B cell (primary cell): ENCODE measurements around the gene SLC25A48. TPM values are rescaled to one million over a fixed set of nuclear protein-coding genes. Genes with fewer than 3 reads are reported as not detected.

Experiments
- ATAC-seq: fragments of 200-7000 bp; cut with Tn5 transposase; one replicate; pipeline ENCODE4 v1.10.0; 2021; ENCODE audit warnings: low read depth, mild to moderate bottlenecking, moderate number of reproducible peaks, moderate library complexity
- CTCF ChIA-PET: fragments of 350-600 bp; sonication (Branson Sonifier 250); formaldehyde crosslinking; loops from one replicate; lab custom pipeline; 2021; ENCODE audit warnings: antibody characterized with exemption, inconsistent platforms; lab: Charles Lee
- POLR2A ChIA-PET: fragments of 350-600 bp; sonication (Branson Sonifier 250); formaldehyde crosslinking; loops from one replicate; lab custom pipeline; 2021; ENCODE audit warnings: antibody characterized with exemption; lab: Charles Lee
- DNase-seq: peaks from one replicate; pipeline ENCODE4 v3.0.0; 2013
- H2AFZ ChIP-seq: 2 replicates; pipeline ENCODE4 v1.6.1; 2012; ENCODE audit warnings: mild to moderate bottlenecking, low read depth, low read length; ENCODE audit not compliant: insufficient read depth, poor library complexity, severe bottlenecking
- H3K27ac ChIP-seq, 2 donors: 1 replicate in 1 of 2; 2 replicates in 1 of 2; pipeline ENCODE4 v1.5.1; 2012 to 2013; ENCODE audit warnings: low read length in 2 of 2, mild to moderate bottlenecking in 2 of 2, moderate library complexity in 1 of 2
- H3K27me3 ChIP-seq, 4 experiments: fragments of 200-600 bp in 1 of 4; sonication (generic) in 1 of 4; replicated peaks in 1 of 4; 1 replicate in 2 of 4; 2 replicates in 2 of 4; pipeline versions ENCODE4 v1.6.1 to v1.7.0; 2013 to 2016; ENCODE audit warnings: low read length in 3 of 4, mild to moderate bottlenecking in 2 of 4, mixed read lengths in 1 of 4, moderate library complexity in 1 of 4; ENCODE audit not compliant: insufficient read depth in 4 of 4, control insufficient read depth in 3 of 4; ENCODE audit errors: control extremely low read depth in 1 of 4
- H3K36me3 ChIP-seq, 2 experiments: replicated peaks in 1 of 2; 1 replicate in 1 of 2; 2 replicates in 1 of 2; pipeline versions ENCODE4 v1.6.1 to v1.7.1; 2013; ENCODE audit warnings: low read length in 1 of 2; ENCODE audit not compliant: insufficient read depth in 2 of 2, control insufficient read depth in 1 of 2; ENCODE audit errors: control extremely low read depth in 1 of 2, extremely low read depth in 1 of 2
- H3K4me1 ChIP-seq, 2 donors: fragments of 200-600 bp in 1 of 2; sonication (generic) in 1 of 2; 1 replicate in 1 of 2; 2 replicates in 1 of 2; pipeline versions ENCODE4 v1.5.1 to v1.6.1; 2013 to 2017; ENCODE audit warnings: low read length in 2 of 2; ENCODE audit not compliant: control insufficient read depth in 2 of 2, insufficient read depth in 2 of 2
- H3K4me2 ChIP-seq: replicated peaks from 2 replicates; pipeline ENCODE3; 2012; ENCODE audit warnings: mild to moderate bottlenecking, low read depth, low read length; ENCODE audit not compliant: poor library complexity, severe bottlenecking
- H3K4me3 ChIP-seq, 5 experiments: fragments of 200-600 bp in 1 of 5; sonication (generic) in 1 of 5; 1 replicate in 3 of 5; 2 replicates in 2 of 5; pipeline versions ENCODE4 v1.5.1 to v1.7.0; 2011 to 2016; ENCODE audit warnings: low read length in 4 of 5, mild to moderate bottlenecking in 4 of 5, low read depth in 2 of 5, control low read depth in 1 of 5, moderate library complexity in 1 of 5; ENCODE audit not compliant: insufficient read depth in 1 of 5; ENCODE audit errors: control extremely low read depth in 1 of 5, extremely low read depth in 1 of 5
- H3K79me2 ChIP-seq: fragments of 200-600 bp; sonication (generic); one replicate; pipeline ENCODE4 v1.6.0; 2016; ENCODE audit warnings: low read length; ENCODE audit not compliant: control insufficient read depth, insufficient read depth
- H3K9ac ChIP-seq: fragments of 200-600 bp; sonication (generic); 2 replicates; pipeline ENCODE4 v1.6.1; 2017; ENCODE audit warnings: mild to moderate bottlenecking, low read length, moderate library complexity
- H3K9me3 ChIP-seq, 3 donors: one replicate each; pipeline versions ENCODE4 v1.6.1 to v1.7.1; 2013; ENCODE audit warnings: low read length in 2 of 3; ENCODE audit not compliant: control insufficient read depth in 2 of 3, insufficient read depth in 1 of 3; ENCODE audit errors: control extremely low read depth in 1 of 3
- H4K20me1 ChIP-seq: 2 replicates; pipeline ENCODE4 v1.6.0; 2012; ENCODE audit warnings: mild to moderate bottlenecking, low read length; ENCODE audit not compliant: insufficient read depth, control insufficient read depth, poor library complexity, severe bottlenecking
- H3K27ac Mint-ChIP-seq: one replicate; pipeline ENCODE4 v1.8.0; 2021; ENCODE audit warnings: mixed read lengths
- H3K27me3 Mint-ChIP-seq: one replicate; pipeline ENCODE4 v1.8.0; 2021; ENCODE audit warnings: mixed read lengths
- H3K4me1 Mint-ChIP-seq: one replicate; pipeline ENCODE4 v1.8.0; 2021; ENCODE audit warnings: mixed read lengths
- H3K4me3 Mint-ChIP-seq: one replicate; pipeline ENCODE4 v1.8.0; 2021; ENCODE audit warnings: mixed read lengths
- H3K9me3 Mint-ChIP-seq: one replicate; pipeline ENCODE4 v1.8.0; 2022; ENCODE audit warnings: mixed read lengths; ENCODE audit not compliant: insufficient read depth
- CTCF ChIP-seq: fragments of 200-600 bp; IDR thresholded peaks from one replicate; pipeline ENCODE4 v1.8.0; 2022; ENCODE audit warnings: antibody characterized with exemption, mild to moderate bottlenecking
- EZH2 ChIP-seq: IDR thresholded peaks from 2 replicates; pipeline ENCODE4 v1.6.1; 2012; ENCODE audit warnings: borderline replicate concordance, low read depth, mild to moderate bottlenecking, moderate library complexity, low read length; ENCODE audit not compliant: insufficient read depth, poor library complexity, severe bottlenecking
- WGBS: methylation state at CpG from one replicate; pipeline ENCODE4 v1.1.5; 2013; ENCODE audit warnings: missing lambda C conversion rate; ENCODE audit not compliant: insufficient coverage; 5-methylcytosine and 5-hydroxymethylcytosine counted together
- intact Hi-C: fragments of 100-400 bp; cut with micrococcal nuclease; formaldehyde crosslinking; loops from one replicate; pipeline ENCODE4 v1.10.0; 2022
- polyA plus RNA-seq: library from polyadenylated mRNA; depleted of rRNA; stranded (reverse); fragments of >200 nt; gene quantifications from 2 replicates; pipeline ENCODE4 v1.2.3, GENCODE V29; 2012
- total RNA-seq, 2 donors: library from RNA; stranded (reverse); fragments of 120-200 nt in 1 of 2; gene quantifications; 1 replicate in 1 of 2; 2 replicates in 1 of 2; pipeline versions ENCODE4 v1.2.3 to v1.2.4, GENCODE V29; 2013 to 2022

The SLC25A48 gene
- total and polyA plus RNA-seq, 2 donors (not counting 1 experiment from before 2014, with no cell fraction given): not detected

- WGBS: 97% methylated on average over 3 of the region's 3 CpGs
- H3K4me1 ChIP-seq: no peaks in the 10 kb centered on the region
- H3K36me3 ChIP-seq: no peaks in the 10 kb centered on the region
- peaks cover 0 to 9% (median 0%) of the 10 kb centered on the region in 4 experiments for H3K27me3 ChIP-seq
- ChIA-PET CTCF (interaction anchor here (1.2 kb wide), 1 partner anchor 74 kb away, joined by 3 read pairs; no protein-coding TSS in a partner anchor), POLR2A (no interaction called here)
- H3K9me3 Mint-ChIP-seq: no peaks in the 10 kb centered on the region
- H3K9me3 ChIP-seq: no peaks in the 10 kb centered on the region
- no peak overlapping the region for H3K4me3 ChIP-seq
- no peaks in the 10 kb centered on the region for H4K20me1 ChIP-seq
- no peak overlapping the region for H3K4me2 ChIP-seq
- H3K27ac Mint-ChIP-seq: no peak overlapping the region
- H3K9ac ChIP-seq: no peak overlapping the region
- DNase-seq: no peak
- H3K79me2 ChIP-seq: no peaks in the 10 kb centered on the region
- H3K27ac ChIP-seq: no peak overlapping the region
- H3K27me3 Mint-ChIP-seq: peaks cover 24% of the 10 kb centered on the region
- H2AFZ ChIP-seq: no peak overlapping the region
- TF ChIP-seq EZH2: no peak
- no peak for TF ChIP-seq CTCF
- no peaks in the 10 kb centered on the region for H3K4me1 Mint-ChIP-seq
- no peak for ATAC-seq
- intact Hi-C loops: no loop called here
- H3K4me3 Mint-ChIP-seq: no peak overlapping the region
Measured at GRCh38 chr5:135814316-135814715, 20.1 kb upstream of the SLC25A48 start.

GRCh38 chr5:135814812-135815211 lies 19.7 kb upstream of the SLC25A48 start:
- Mint-ChIP-seq H3K27me3 (peaks cover 24% of the 10 kb centered on the region), H3K9me3 (no peaks in the 10 kb centered on the region), H3K27ac (no peak overlapping the region), H3K4me3 (no peak overlapping the region), H3K4me1 (no peaks in the 10 kb centered on the region)
- peaks cover 0 to 9% (median 0%) of the 10 kb centered on the region in 4 experiments for H3K27me3 ChIP-seq
- H3K9me3 ChIP-seq: no peaks in the 10 kb centered on the region
- no peaks in the 10 kb centered on the region for H3K79me2 ChIP-seq
- WGBS: 79% methylated on average over 3 of the region's 3 CpGs
- DNase-seq (no peak), ATAC-seq (no peak)
- no peak overlapping the region for H3K27ac ChIP-seq
- POLR2A ChIA-PET: no interaction called here
- no peak overlapping the region for H2AFZ ChIP-seq
- no peak overlapping the region for H3K9ac ChIP-seq
- no peaks in the 10 kb centered on the region for H4K20me1 ChIP-seq
- H3K36me3 ChIP-seq: no peaks in the 10 kb centered on the region
- TF ChIP-seq CTCF (no peak), EZH2 (no peak)
- intact Hi-C loops: no loop called here
- no peak overlapping the region for H3K4me2 ChIP-seq
- no peak overlapping the region for H3K4me3 ChIP-seq
- H3K4me1 ChIP-seq: no peaks in the 10 kb centered on the region
- CTCF ChIA-PET: no interaction called here
